AG09309 (cell line): Measurements from ENCODE around the gene BANF1.

Experiments
- DNase-seq: peaks from one replicate; pipeline ENCODE4 v3.0.0-alpha.2; 2010; ENCODE audit warnings: low read depth
- H3K4me3 ChIP-seq: 2 replicates; pipeline ENCODE4 v1.5.1; 2011; ENCODE audit warnings: mild to moderate bottlenecking, low read depth, low read length, moderate library complexity; ENCODE audit not compliant: control insufficient read depth
- CTCF ChIP-seq: IDR thresholded peaks from 2 replicates; pipeline ENCODE4 v1.5.1; 2011; ENCODE audit warnings: mild to moderate bottlenecking, low read depth, low read length, inconsistent platforms; ENCODE audit not compliant: insufficient read depth, control insufficient read depth; ENCODE audit errors: missing control alignments

BANF1 gene

GRCh38 chr11:66011239-66011784 is 9.0 kb downstream of the BANF1 start:
- no peak for DNase-seq
- TF ChIP-seq CTCF = no peak
- H3K4me3 ChIP-seq = no peak overlapping the region

GRCh38 chr11:66011785-66012303 is 9.5 kb downstream of the BANF1 start, which contains the start of gene CST6:
CST6 (plus strand) TSS chr11:66012008; CDS start chr11:66012045, 37 bp downstream.
- no peak within 1 kb of the TSS for H3K4me3 ChIP-seq
- DNase-seq = no peak
- TF ChIP-seq CTCF = no peak

DNA sequence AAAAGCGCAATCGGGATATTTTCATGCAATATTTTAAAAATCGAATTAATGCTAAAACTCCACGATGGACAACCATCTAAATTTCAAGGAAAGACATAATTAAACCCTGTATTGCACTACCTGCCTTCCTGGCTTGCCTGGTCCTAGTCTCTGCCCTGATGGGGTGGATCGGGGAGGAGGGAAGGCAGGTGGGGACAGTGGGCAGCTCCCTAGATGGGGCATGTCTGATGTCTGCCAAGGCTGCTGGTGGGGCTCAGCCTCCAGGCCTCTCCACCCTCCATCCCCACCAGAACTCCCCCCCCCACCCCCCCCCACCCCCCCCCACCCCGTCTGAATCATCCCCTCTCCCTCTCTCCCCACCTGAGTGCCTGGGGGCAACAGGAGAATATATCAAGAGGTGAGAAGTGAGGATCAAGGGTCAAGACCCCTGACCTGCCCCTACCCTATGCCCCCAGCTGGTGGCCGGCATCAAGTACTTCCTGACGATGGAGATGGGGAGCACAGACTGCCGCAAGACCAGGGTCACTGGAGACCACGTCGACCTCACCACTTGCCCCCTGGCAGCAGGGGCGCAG is 10.2 kb downstream of the BANF1 start:
- no peak overlapping the region for H3K4me3 ChIP-seq
- TF ChIP-seq CTCF = no peak

GRCh38 chr11:66012946-66013761 is 10.9 kb downstream of the BANF1 start:
- no peak for DNase-seq
- TF ChIP-seq CTCF = no peak
- H3K4me3 ChIP-seq = no peak overlapping the region

More for the DNA sequence above, 10.2 kb downstream of the BANF1 start:
- no peak for DNase-seq

GRCh38 chr11:66013762-66014100 is 11.4 kb downstream of the BANF1 start:
- DNase-seq = no peak
- no peak overlapping the region for H3K4me3 ChIP-seq
- no peak for TF ChIP-seq CTCF

DNA sequence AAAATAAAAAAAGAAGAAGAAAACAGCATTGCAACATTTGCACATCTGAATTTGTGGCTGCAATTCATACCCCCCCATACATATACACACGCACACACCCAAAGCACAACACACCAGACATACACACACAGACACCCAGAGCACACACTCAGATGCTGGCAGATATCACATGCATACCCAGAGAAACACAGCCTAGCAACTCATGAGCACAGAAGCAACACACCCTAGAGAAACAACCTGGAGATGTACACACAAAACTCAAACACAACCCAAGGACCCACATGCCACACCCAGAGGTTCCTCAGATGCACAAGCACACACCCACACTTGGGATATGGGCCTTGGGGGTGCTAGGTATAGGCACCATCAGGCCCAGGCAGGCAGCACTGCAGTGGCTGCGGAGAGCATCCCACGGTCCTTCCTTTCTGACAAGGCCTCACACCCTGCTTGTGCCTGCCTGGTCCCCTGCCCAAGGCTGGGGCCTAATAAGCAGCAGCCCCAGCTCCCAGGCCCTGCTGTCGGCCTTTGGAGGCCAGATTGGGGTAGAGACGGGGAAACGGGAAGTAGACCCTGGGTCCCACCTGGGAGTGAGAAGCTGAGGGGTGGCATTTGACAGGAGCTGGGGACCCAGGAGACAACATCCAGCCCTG is 12.6 kb downstream of the BANF1 start:
- TF ChIP-seq CTCF = no peak
- H3K4me3 ChIP-seq = no peak overlapping the region
- DNase-seq = no peak
